ENCODE measurements around the gene FBLIM1. TPM values are rescaled to one million over a fixed set of nuclear protein-coding genes. Genes with fewer than 3 reads are reported as not detected.

FBLIM1 gene
- total and polyA plus RNA-seq, 2 experiments from 2014 or later, result 117 to 120 TPM

DNA sequence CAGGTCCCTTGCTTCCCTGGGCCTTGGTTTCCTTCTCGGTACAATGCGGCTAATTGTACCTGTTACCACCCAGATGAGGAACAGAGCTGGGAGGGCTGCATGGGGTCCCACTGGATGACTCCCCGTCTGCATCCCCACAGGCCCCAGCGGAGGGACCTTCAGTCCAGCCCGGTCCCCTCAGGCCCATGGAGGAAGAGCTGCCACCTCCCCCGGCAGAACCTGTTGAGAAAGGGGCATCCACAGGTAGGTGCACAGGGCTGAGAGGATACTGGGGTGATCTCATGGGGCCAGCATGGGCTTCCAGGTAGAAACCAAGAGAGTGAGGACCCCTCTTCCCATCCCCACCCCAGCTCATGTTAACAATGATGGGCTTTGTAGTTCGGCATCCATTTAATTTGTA lies 9.8 kb downstream of the FBLIM1 start:
- H3K27ac ChIP-seq, result no peak overlapping the region
- no peaks in the 10 kb centered on the region for H3K36me3 ChIP-seq (replicated peaks; ENCODE audit: insufficient read depth, low read depth)
- H2AFZ ChIP-seq, result no peak overlapping the region
- peaks cover 22% of the 10 kb centered on the region for H4K20me1 ChIP-seq (ENCODE audit: insufficient read depth, poor library complexity, severe bottlenecking)
- H3K9me2 ChIP-seq (replicated peaks; ENCODE audit: insufficient read depth), result no peaks in the 10 kb centered on the region
- WGBS (ENCODE audit: low lambda C conversion rate, missing lambda C conversion rate), result 95% methylated on average over 7 of the region's 7 CpGs
- TF ChIP-seq CTCF (IDR thresholded peaks at IDR 0.05; ENCODE audit: poor library complexity) (no peak), EZH2phosphoT487 (IDR thresholded peaks at IDR 0.05; ENCODE audit: low read depth, severe bottlenecking, unreplicated experiment) (no peak), EZH2 (IDR thresholded peaks at IDR 0.05; ENCODE audit: borderline replicate concordance) (no peak)
- H3K4me3 ChIP-seq, result no peak overlapping the region
- no peaks in the 10 kb centered on the region for H3K27me3 ChIP-seq
- H3K9me3 ChIP-seq (ENCODE audit: low read depth), result no peaks in the 10 kb centered on the region
- H3K4me1 ChIP-seq (ENCODE audit: insufficient read depth), result peaks cover 14% of the 10 kb centered on the region
- no peak for DNase-seq (ENCODE audit: low spot score)
- H3K4me2 ChIP-seq, result no peak overlapping the region
- peaks cover 34% of the 10 kb centered on the region for H3K79me2 ChIP-seq

- no peaks in the 10 kb centered on the region for H3K4me1 ChIP-seq (ENCODE audit: insufficient read depth)
- H4K20me1 ChIP-seq (ENCODE audit: insufficient read depth, poor library complexity, severe bottlenecking), result peaks cover 6% of the 10 kb centered on the region
- DNase-seq (ENCODE audit: low spot score), result no peak
- H2AFZ ChIP-seq, result no peak overlapping the region
- no peaks in the 10 kb centered on the region for H3K9me2 ChIP-seq (replicated peaks; ENCODE audit: insufficient read depth)
- H3K79me2 ChIP-seq, result peaks cover 22% of the 10 kb centered on the region
- H3K4me2 ChIP-seq, result no peak overlapping the region
- no peak overlapping the region for H3K4me3 ChIP-seq
- H3K27me3 ChIP-seq, result no peaks in the 10 kb centered on the region
- H3K36me3 ChIP-seq (replicated peaks; ENCODE audit: insufficient read depth, low read depth), result no peaks in the 10 kb centered on the region
- H3K9me3 ChIP-seq (ENCODE audit: low read depth), result no peaks in the 10 kb centered on the region
- H3K27ac ChIP-seq, result no peak overlapping the region
- TF ChIP-seq EZH2phosphoT487 (IDR thresholded peaks at IDR 0.05; ENCODE audit: low read depth, severe bottlenecking, unreplicated experiment), result no peak
- no peak for TF ChIP-seq EZH2 (IDR thresholded peaks at IDR 0.05; ENCODE audit: borderline replicate concordance)
- TF ChIP-seq CTCF (IDR thresholded peaks at IDR 0.05; ENCODE audit: poor library complexity), result no peak
- 95% methylated on average over 14 of the region's 14 CpGs for WGBS (ENCODE audit: low lambda C conversion rate, missing lambda C conversion rate)
Observed at GRCh38 chr1:15770313-15770962, 11.8 kb downstream of the FBLIM1 start.

- DNase-seq (ENCODE audit: low spot score), result no peak
Observed at GRCh38 chr1:15771836-15772515, 13.4 kb downstream of the FBLIM1 start.

More at GRCh38 chr1:15771836-15772515, 13.4 kb downstream of the FBLIM1 start:
- no peak for TF ChIP-seq CTCF (IDR thresholded peaks at IDR 0.05; ENCODE audit: poor library complexity)
- no peak for TF ChIP-seq EZH2 (IDR thresholded peaks at IDR 0.05; ENCODE audit: borderline replicate concordance)
- no peak for TF ChIP-seq EZH2phosphoT487 (IDR thresholded peaks at IDR 0.05; ENCODE audit: low read depth, severe bottlenecking, unreplicated experiment)
- H3K79me2 ChIP-seq, result peaks cover 16% of the 10 kb centered on the region
- no peaks in the 10 kb centered on the region for H3K27me3 ChIP-seq
- no peaks in the 10 kb centered on the region for H3K9me3 ChIP-seq (ENCODE audit: low read depth)
- no peaks in the 10 kb centered on the region for H3K36me3 ChIP-seq (replicated peaks; ENCODE audit: insufficient read depth, low read depth)
- H3K4me1 ChIP-seq (ENCODE audit: insufficient read depth), result no peaks in the 10 kb centered on the region
- no peak overlapping the region for H2AFZ ChIP-seq
- no peaks in the 10 kb centered on the region for H4K20me1 ChIP-seq (ENCODE audit: insufficient read depth, poor library complexity, severe bottlenecking)
- H3K9me2 ChIP-seq (replicated peaks; ENCODE audit: insufficient read depth), result no peaks in the 10 kb centered on the region
- H3K4me3 ChIP-seq, result no peak overlapping the region
- H3K4me2 ChIP-seq, result no peak overlapping the region
- no peak overlapping the region for H3K27ac ChIP-seq
- WGBS (ENCODE audit: low lambda C conversion rate, missing lambda C conversion rate), result 88% methylated on average over 6 of the region's 6 CpGs
